NCI-H2171 (cell line): ENCODE measurements around the gene IFI44L.

ENCODE experiments used
- DNase-seq: peaks from one replicate; lab custom pipeline; 2025; lab: John Stamatoyannopoulos, UW

The IFI44L gene

GRCh38 chr1:78688697-78689096 lies 68.4 kb downstream of the IFI44L start:
- no peak for DNase-seq

- no peak for DNase-seq
These were observed 70.3 kb downstream of the IFI44L start for GRCh38 chr1:78690516-78690915.

GRCh38 chr1:78691995-78692747 lies 71.9 kb downstream of the IFI44L start:
- no peak for DNase-seq
